Sigmoid colon (tissue), 7 donors: ENCODE data around the gene ERVMER34-1. TPM values are rescaled to one million over a fixed set of nuclear protein-coding genes. Genes with fewer than 3 reads are reported as not detected.

Experiments used
- DNase-seq: peaks from one replicate; pipeline ENCODE4 v3.0.0-alpha.2; 2019
- H3K27ac ChIP-seq, 4 donors: fragments of 200-600 bp; sonication (generic); one replicate each; pipeline ENCODE4 v1.5.1; 2016 to 2019; ENCODE audit warnings: mild to moderate bottlenecking in 1 of 4
- H3K27me3 ChIP-seq, 3 donors: fragments of 200-600 bp; sonication (generic); one replicate each; pipeline ENCODE4 v1.5.1; 2019; ENCODE audit warnings: mild to moderate bottlenecking in 1 of 3
- H3K36me3 ChIP-seq, 4 donors: fragments of 200-600 bp; sonication (generic); one replicate each; pipeline ENCODE4 v1.5.1; 2016 to 2019
- H3K4me1 ChIP-seq, 4 donors: fragments of 200-600 bp; sonication (generic); one replicate each; pipeline ENCODE4 v1.5.1; 2017 to 2019
- H3K4me3 ChIP-seq, 4 donors: fragments of 200-600 bp; sonication (generic); one replicate each; pipeline ENCODE4 v1.5.1; 2017 to 2019; ENCODE audit warnings: mild to moderate bottlenecking in 2 of 4, moderate library complexity in 1 of 4
- H3K9me3 ChIP-seq, 4 donors: fragments of 200-600 bp in 3 of 4; sonication (generic) in 3 of 4; one replicate each; pipeline versions ENCODE4 v1.5.1 to v1.6.1; 2013 to 2019
- EP300 ChIP-seq, 4 donors: sonication (generic); formaldehyde crosslinking; IDR thresholded peaks; one replicate each; pipeline ENCODE4 v1.6.1; 2017; ENCODE audit warnings: antibody characterized with exemption in 4 of 4
- POLR2A ChIP-seq, 2 donors: fragments of 450-650 bp; IDR thresholded peaks; one replicate each; pipeline ENCODE4 v1.6.1; 2016; ENCODE audit warnings: antibody characterized with exemption in 2 of 2, mild to moderate bottlenecking in 2 of 2, moderate library complexity in 2 of 2
- POLR2AphosphoS5 ChIP-seq, 4 donors: sonication (generic); formaldehyde crosslinking; IDR thresholded peaks; one replicate each; pipeline ENCODE4 v1.6.1; 2017; ENCODE audit warnings: antibody characterized with exemption in 4 of 4
- WGBS, 2 donors: extraction: QIAGEN DNeasy Blood & Tissue Kit; methylation state at CpG; one replicate each; pipeline ENCODE4 v1.1.7; 2013; 5-methylcytosine and 5-hydroxymethylcytosine counted together
- intact Hi-C: fragments of 100-400 bp; cut with DNase I; formaldehyde crosslinking; loops from one replicate; pipeline ENCODE4 v1.15.1; 2023
- polyA plus RNA-seq, 3 donors: library from polyadenylated mRNA; stranded (reverse); fragments of 200-250 nt; gene quantifications; one replicate each; pipeline ENCODE4 v1.2.3, GENCODE V29; 2013
- total RNA-seq, 4 donors: library from RNA; depleted of rRNA; stranded (reverse); fragments of >200 nt; gene quantifications; one replicate each; pipeline ENCODE4 v1.1.0, GENCODE V29; 2016
- TF ChIP-seq, protein P1 (sequence below), 4 experiments: fragments of 450-650 bp in 3 of 4; fragments of 200-600 bp in 1 of 4; IDR thresholded peaks; one replicate each; pipeline ENCODE4 v1.5.1; 2016 to 2019; ENCODE audit warnings: antibody characterized with exemption in 4 of 4, mild to moderate bottlenecking in 3 of 4, moderate library complexity in 2 of 4
- donor health status: healthy with polysubstance abuse.
- donor health status: Bipolar disorder and iron deficiency.
- donor health status: healthy.

Gene ERVMER34-1
- total and polyA plus RNA-seq, 7 donors = 0.66 TPM; not detected in 6

GRCh38 chr4:52704661-52705060 is 46.6 kb downstream of the ERVMER34-1 start:
- no peak for DNase-seq
- no peak overlapping the region for H3K27ac ChIP-seq
- no peaks in the 10 kb centered on the region for H3K27me3 ChIP-seq
- H3K36me3 ChIP-seq = no peaks in the 10 kb centered on the region
- intact Hi-C loops = no loop called here
- TF ChIP-seq, protein P1, sequence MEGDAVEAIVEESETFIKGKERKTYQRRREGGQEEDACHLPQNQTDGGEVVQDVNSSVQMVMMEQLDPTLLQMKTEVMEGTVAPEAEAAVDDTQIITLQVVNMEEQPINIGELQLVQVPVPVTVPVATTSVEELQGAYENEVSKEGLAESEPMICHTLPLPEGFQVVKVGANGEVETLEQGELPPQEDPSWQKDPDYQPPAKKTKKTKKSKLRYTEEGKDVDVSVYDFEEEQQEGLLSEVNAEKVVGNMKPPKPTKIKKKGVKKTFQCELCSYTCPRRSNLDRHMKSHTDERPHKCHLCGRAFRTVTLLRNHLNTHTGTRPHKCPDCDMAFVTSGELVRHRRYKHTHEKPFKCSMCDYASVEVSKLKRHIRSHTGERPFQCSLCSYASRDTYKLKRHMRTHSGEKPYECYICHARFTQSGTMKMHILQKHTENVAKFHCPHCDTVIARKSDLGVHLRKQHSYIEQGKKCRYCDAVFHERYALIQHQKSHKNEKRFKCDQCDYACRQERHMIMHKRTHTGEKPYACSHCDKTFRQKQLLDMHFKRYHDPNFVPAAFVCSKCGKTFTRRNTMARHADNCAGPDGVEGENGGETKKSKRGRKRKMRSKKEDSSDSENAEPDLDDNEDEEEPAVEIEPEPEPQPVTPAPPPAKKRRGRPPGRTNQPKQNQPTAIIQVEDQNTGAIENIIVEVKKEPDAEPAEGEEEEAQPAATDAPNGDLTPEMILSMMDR (IDR thresholded peaks at IDR 0.05) = no peak
- TF ChIP-seq POLR2AphosphoS5 (IDR thresholded peaks at IDR 0.05) (no peak), POLR2A (IDR thresholded peaks at IDR 0.05) (no peak), EP300 (IDR thresholded peaks at IDR 0.05) (no peak)
- H3K9me3 ChIP-seq = no peaks in the 10 kb centered on the region
- H3K4me3 ChIP-seq = no peak overlapping the region
- WGBS, 2 donors = 84 to 86% methylated on average over 3 of the region's 3 CpGs
- H3K4me1 ChIP-seq = no peaks in the 10 kb centered on the region

GRCh38 chr4:52704133-52704532 is 47.1 kb downstream of the ERVMER34-1 start:
- no peaks in the 10 kb centered on the region for H3K27me3 ChIP-seq
- intact Hi-C loops = no loop called here
- H3K27ac ChIP-seq = no peak overlapping the region
- H3K36me3 ChIP-seq = no peaks in the 10 kb centered on the region
- DNase-seq = no peak
- H3K4me1 ChIP-seq = no peaks in the 10 kb centered on the region
- TF ChIP-seq EP300 (IDR thresholded peaks at IDR 0.05) (no peak), POLR2AphosphoS5 (IDR thresholded peaks at IDR 0.05) (no peak), POLR2A (IDR thresholded peaks at IDR 0.05) (no peak)
- TF ChIP-seq, protein P1 (IDR thresholded peaks at IDR 0.05) = no peak
- H3K9me3 ChIP-seq = no peaks in the 10 kb centered on the region
- no peak overlapping the region for H3K4me3 ChIP-seq
- WGBS, 2 donors = 43 to 57% methylated on average over 1 of the region's 1 CpG

- H3K4me3 ChIP-seq = no peak overlapping the region
- H3K27me3 ChIP-seq = no peaks in the 10 kb centered on the region
- TF ChIP-seq POLR2AphosphoS5 (IDR thresholded peaks at IDR 0.05) (no peak), EP300 (IDR thresholded peaks at IDR 0.05) (no peak), POLR2A (IDR thresholded peaks at IDR 0.05) (no peak)
- TF ChIP-seq, protein P1 (IDR thresholded peaks at IDR 0.05) = no peak
- H3K9me3 ChIP-seq = no peaks in the 10 kb centered on the region
- H3K36me3 ChIP-seq = no peaks in the 10 kb centered on the region
- no peak for DNase-seq
- no peaks in the 10 kb centered on the region for H3K4me1 ChIP-seq
- 81 to 94% methylated on average over 3 of the region's 3 CpGs for WGBS, 2 donors
- intact Hi-C loops = no loop called here
- no peak overlapping the region for H3K27ac ChIP-seq
Measured at GRCh38 chr4:52701207-52701606, 50.0 kb downstream of the ERVMER34-1 start.

GRCh38 chr4:52694936-52695335 is 56.3 kb downstream of the ERVMER34-1 start:
- intact Hi-C loops = no loop called here
- 83 to 85% methylated on average over 2 of the region's 2 CpGs for WGBS, 2 donors

DNA sequence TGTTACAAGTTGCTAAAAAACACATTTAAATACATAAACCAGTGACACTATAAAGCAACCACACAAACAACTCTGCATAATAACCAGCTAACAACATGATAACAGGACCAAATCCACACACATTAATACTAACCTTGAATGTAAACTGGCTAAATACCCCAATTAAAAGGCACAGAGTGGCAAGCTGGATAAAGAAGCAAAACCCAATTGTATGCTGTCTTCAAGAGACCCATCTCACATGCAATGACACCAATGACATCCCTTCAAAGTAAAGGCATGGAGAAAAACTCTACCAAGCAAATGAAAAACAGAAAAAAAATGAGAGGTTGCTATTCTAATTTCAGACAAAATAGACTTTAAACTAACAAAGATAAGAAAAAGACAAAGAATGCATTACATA is 57.7 kb downstream of the ERVMER34-1 start:
- no peak for DNase-seq
- Histone ChIP-seq H3K27ac (no peak overlapping the region), H3K27me3 (no peaks in the 10 kb centered on the region), H3K9me3 (peaks cover 0 to 7% (median 4%) of the 10 kb centered on the region in 4 donors), H3K4me3 (no peak overlapping the region), H3K36me3 (no peaks in the 10 kb centered on the region), H3K4me1 (no peaks in the 10 kb centered on the region)
- intact Hi-C loops = no loop called here
- no peak for TF ChIP-seq POLR2AphosphoS5 (IDR thresholded peaks at IDR 0.05)
- no peak for TF ChIP-seq EP300 (IDR thresholded peaks at IDR 0.05)
- TF ChIP-seq POLR2A (IDR thresholded peaks at IDR 0.05) = no peak
- TF ChIP-seq, protein P1 (IDR thresholded peaks at IDR 0.05) = no peak

More at GRCh38 chr4:52694936-52695335, 56.3 kb downstream of the ERVMER34-1 start:
- Histone ChIP-seq H3K27ac (no peak overlapping the region), H3K4me1 (no peaks in the 10 kb centered on the region), H3K9me3 (peaks cover 0 to 7% (median 4%) of the 10 kb centered on the region in 4 donors), H3K36me3 (no peaks in the 10 kb centered on the region), H3K4me3 (no peak overlapping the region), H3K27me3 (no peaks in the 10 kb centered on the region)
- no peak for DNase-seq
- TF ChIP-seq, protein P1 (IDR thresholded peaks at IDR 0.05) = no peak
